Motor neuron (in vitro differentiated cells): ENCODE measurements around the gene ADSS1. TPM values are rescaled to one million over a fixed set of nuclear protein-coding genes. Genes with fewer than 3 reads are reported as not detected.
A peak's percentile ranks its signal among the peaks of the same experiment; 100 is the strongest.

Source experiments
- ATAC-seq, 8 experiments: fragments of 200-7000 bp; cut with Tn5 transposase; replicated peaks in 6 of 8; 2 replicates each; pipeline ENCODE4 v1.8.0; 2021; ENCODE audit warnings: mild to moderate bottlenecking in 8 of 8, moderate library complexity in 8 of 8
- H3K27ac ChIP-seq, 2 donors: fragments of 250-450 bp; sonication (Bioruptor Pico); 2 replicates each; pipeline ENCODE4 v1.9.0; 2021; ENCODE audit warnings: antibody characterized with exemption in 2 of 2, mild to moderate bottlenecking in 2 of 2, moderate library complexity in 1 of 2
- H3K4me1 ChIP-seq, 2 donors: fragments of 250-450 bp; sonication (Bioruptor Pico); replicated peaks in 1 of 2; 2 replicates each; pipeline ENCODE4 v1.6.1; 2021; ENCODE audit warnings: antibody characterized with exemption in 2 of 2, mild to moderate bottlenecking in 2 of 2, moderate library complexity in 1 of 2
- H3K4me3 ChIP-seq, 5 donors: fragments of 250-450 bp; sonication (Bioruptor Pico); 2 replicates each; pipeline ENCODE4 v1.9.0; 2021; ENCODE audit warnings: antibody characterized with exemption in 5 of 5, mild to moderate bottlenecking in 5 of 5, moderate library complexity in 4 of 5
- WGBS, 10 experiments: fragments of 450-650 bp; shearing (Covaris generic); methylation state at CpG; one replicate each; pipeline ENCODE4 v1.0.0; 2022; 5-methylcytosine and 5-hydroxymethylcytosine counted together
- in situ Hi-C, 9 experiments: fragments of 400-800 bp; cut with MboI; loops; one replicate each; pipeline ENCODE4 v1.15.0; 2021; ENCODE audit warnings: low sequenced_read_pairs in 9 of 9, low pct_unique_long_range_greater_than_20kb in 2 of 9; ENCODE audit not compliant: unreplicated experiment in 9 of 9
- total RNA-seq, 8 experiments: library from RNA; unstranded; fragments of 300-600 nt; gene quantifications; 2 replicates each; pipeline versions ENCODE4 v1.2.3 to v1.2.4, GENCODE V29; 2022

Gene ADSS1
- total RNA-seq, 8 experiments from 2014 or later, result 2.0 to 13.3 (median 3.1) TPM

DNA sequence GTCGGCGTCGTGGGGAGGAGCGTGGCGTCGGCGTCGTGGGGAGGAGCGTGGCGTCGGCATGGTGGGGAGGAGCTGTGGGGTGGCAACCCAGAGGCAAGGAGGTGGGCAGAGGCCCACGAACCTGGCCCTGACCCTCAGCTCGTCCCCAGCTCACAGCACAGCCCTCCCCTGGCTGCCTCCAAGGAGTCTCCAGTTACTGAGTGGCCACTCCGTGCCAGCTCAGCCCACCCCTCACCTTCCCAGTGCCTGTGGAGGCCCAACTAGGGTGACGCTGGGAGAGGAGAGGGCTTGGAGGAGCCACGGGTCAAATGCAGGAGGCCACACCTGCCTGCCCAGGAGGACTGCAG lies 5.8 kb downstream of the ADSS1 start:
- in situ Hi-C loops, result no loop called here
- H3K4me3 ChIP-seq, result no peak overlapping the region
- 90% methylated on average over 2 of the region's 16 CpGs; no CpG with 5 or more reads in 9 of the 10 experiments for WGBS, 10 experiments
- no peak overlapping the region for H3K27ac ChIP-seq
- no peak for ATAC-seq
- peaks cover 0 to 9% of the 10 kb centered on the region in 2 donors for H3K4me1 ChIP-seq

DNA sequence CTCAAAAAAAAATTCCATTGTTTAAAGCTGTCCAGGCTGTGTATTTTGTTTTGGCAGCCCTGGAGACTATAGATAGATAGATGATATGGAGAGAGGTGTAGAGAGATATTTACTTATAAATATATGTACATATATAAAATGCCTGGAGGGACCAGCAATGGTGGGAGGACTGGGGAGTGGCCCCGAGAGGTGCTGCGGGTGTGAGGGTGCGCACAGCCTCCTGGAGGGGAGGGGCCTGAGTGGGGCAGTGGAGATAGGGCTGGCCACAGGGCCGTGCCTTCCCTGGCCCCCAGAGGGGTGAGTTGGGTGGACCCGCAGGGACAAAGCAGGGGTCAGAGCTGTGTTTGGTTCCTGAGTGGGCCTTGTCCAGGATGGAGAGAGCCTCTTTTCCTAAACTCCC lies 6.5 kb downstream of the ADSS1 start:
- no CpG with 5 or more reads among the region's 5 CpGs for WGBS, 10 experiments
- in situ Hi-C loops, result no loop called here
- H3K27ac ChIP-seq, result no peak overlapping the region
- H3K4me1 ChIP-seq, result peaks cover 0 to 2% of the 10 kb centered on the region in 2 donors
- ATAC-seq, result peak in 1 of 8 experiments; percentile 68
- H3K4me3 ChIP-seq, result no peak overlapping the region

DNA sequence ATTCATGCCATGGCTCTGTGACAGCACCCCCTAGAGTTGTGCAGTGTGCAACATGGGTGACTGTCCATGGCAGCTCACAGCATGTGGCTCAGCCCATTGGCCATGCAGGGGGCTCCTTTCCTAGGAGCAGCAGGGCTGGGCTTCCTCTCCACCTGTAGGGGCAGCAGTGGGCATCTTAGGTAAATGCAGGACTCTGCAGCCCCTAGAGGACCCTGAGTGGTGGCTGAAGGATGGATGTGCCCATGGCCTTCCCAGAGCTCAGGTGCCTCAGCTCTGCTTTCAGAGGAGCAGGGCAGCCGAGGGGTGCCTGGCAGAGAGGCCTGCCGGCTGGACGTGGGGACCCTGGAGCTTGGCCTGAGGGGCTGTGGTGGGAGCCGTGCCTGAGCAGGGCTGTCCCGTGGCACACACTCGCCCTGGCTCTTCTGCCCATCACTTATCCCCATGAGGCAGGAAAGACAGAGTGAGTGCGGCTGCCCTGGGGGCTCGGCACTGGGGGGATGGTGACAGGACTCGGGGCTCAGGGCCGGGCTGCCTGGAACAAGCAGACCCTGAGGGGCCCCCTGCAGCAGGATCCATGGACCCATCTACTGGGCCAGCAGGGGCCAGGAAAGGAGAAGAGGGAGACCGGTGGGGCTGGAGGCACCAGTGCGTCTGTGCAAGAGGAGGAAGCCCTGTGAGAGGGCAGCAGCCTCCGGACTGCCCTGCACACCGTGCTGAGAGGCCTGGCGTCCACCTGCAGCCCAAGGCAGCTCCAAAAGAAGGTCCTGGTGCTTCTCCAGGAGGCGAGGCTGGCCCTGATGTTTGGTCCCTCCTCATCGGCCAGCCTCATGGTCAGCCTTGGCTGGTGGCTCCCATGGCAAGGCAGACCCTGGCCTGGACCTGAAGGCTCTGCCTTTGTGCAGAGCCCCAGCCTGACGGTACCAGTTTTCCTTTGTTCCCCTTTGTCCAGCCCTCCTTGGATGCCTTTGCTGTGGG lies 7.6 kb downstream of the ADSS1 start:
- WGBS, 10 experiments, result 77 to 92% (median 80%) methylated on average over 2 to 8 of the region's 18 CpGs; no CpG with 5 or more reads in 7 of the 10 experiments

DNA sequence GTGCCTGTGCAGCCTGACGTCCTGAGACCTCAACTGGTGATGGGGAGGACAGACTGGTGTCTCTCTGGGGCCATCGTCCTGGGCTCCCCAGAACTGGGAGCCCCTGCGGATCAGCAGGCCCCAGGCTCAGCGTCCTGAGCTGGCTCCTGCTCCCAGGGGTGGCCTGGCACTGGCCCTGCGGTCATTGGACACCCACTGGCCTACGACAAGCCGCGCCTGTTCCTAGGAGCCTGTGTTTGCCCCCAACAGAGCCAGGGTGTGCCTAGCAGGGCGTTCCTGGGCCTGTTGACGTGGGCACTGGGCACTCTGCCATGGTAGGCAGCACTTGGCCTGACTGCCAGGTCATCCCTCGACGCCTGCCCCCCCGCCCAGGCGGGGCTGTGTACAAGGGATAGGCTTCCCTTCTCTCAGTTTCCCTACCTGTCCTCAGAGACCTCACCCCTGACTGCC lies 8.4 kb downstream of the ADSS1 start:
- ATAC-seq, result no peak
- no peaks in the 10 kb centered on the region for H3K4me1 ChIP-seq
- H3K4me3 ChIP-seq, result no peak overlapping the region
- H3K27ac ChIP-seq, result no peak overlapping the region
- WGBS, 10 experiments, result 60 to 96% (median 73%) methylated on average over 1 to 5 of the region's 14 CpGs; no CpG with 5 or more reads in 7 of the 10 experiments
- in situ Hi-C loops, result no loop called here

More for the DNA sequence above, 7.6 kb downstream of the ADSS1 start:
- Histone ChIP-seq H3K4me1 (no peaks in the 10 kb centered on the region), H3K27ac (no peak overlapping the region), H3K4me3 (no peak overlapping the region)
- peak in 2 of 8 experiments; percentile 21 to 24 for ATAC-seq
- in situ Hi-C loops, result no loop called here

DNA sequence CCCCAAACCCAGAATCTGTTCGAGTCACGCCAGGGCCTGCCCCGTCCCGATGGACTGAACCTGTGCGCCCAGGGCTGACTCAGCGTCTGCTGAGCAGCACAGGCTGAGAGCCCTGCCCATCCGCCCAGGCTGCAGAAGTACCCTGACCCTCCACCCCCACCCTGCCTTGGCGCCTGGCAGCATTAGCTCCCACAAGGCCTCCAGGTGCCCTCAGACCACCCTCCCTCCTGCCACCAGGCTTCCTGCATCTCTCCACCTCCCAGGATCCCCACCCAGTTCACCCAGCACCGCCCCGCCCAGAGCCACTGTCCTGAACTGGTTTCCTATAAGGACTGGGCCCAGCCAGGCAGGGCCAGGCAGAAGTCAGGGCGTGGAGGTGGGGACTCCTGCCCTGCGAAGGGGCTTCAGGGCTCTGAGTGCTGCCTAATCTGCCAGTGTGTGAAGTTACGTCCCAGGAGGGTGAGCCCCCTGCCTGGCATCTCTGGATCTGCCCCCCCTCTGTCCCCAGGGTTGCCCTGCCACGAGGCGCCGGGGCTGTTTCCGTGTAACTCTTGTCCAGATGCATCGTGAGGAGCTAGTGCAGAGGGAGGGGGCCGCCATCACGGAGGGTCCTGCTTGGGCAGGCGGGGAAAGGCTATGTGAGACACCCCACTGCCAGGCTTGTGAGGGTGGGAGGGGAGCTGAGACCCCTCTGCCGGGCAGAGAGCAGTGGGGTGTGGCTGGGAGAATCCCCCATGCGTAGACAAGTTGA lies 9.1 kb downstream of the ADSS1 start:
- Histone ChIP-seq H3K4me1 (no peaks in the 10 kb centered on the region), H3K4me3 (no peak overlapping the region), H3K27ac (no peak overlapping the region)
- peak in 2 of 8 experiments; percentile 4 to 40 for ATAC-seq
- WGBS, 10 experiments, result 82 to 90% methylated on average over 2 of the region's 23 CpGs; no CpG with 5 or more reads in 8 of the 10 experiments
- in situ Hi-C loops, result no loop called here

DNA sequence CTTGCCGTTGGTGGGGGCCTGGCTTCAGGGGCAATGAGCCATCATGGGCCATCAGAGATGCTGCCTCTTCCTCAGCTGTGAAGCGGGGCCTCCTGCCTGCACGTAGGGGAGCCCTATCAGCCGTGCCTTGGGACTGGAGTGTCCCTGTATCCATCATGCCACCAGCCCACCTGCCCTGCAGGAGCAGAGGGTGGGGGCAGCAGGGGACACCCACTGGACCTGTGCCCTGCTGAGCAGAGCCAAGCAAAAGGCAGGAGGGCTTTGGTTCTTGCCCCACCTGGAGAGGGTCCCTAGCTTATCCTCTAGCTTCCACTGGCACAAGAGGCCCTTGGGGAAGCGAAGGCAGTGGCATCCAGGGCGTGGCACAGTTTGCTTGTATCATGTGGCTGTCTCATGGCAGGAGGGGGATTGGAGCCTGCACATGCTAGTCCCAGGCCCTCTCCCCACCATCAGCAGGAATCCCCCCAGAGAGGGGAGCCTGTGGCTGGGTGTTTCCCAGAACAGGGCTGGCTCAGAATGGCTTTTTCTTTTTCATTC lies 10.1 kb downstream of the ADSS1 start:
- no peak overlapping the region for H3K27ac ChIP-seq
- H3K4me3 ChIP-seq, result no peak overlapping the region
- no peaks in the 10 kb centered on the region for H3K4me1 ChIP-seq
- in situ Hi-C loops, result no loop called here
- WGBS, 10 experiments, result 74 to 78% methylated on average over 3 to 5 of the region's 6 CpGs; no CpG with 5 or more reads in 8 of the 10 experiments
- ATAC-seq, result no peak

DNA sequence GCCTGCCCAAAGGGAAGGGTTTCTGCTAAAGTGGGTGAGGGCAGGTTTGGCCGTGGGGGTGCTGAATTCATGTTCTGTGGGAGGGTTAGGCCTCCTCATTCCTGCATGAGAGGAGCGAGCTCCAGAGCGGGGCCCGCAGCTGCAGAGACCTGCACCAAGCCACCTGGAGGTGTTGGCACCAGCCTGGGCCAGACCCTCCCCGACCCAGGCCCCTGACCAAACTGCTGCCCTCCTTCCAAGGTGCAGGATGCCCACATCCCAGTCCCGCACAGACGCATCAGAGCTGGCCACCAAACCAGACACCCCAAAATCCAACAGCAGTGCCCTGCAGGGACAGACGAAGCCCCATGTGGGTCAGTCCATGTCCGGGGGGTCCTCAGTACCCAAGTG lies 10.6 kb downstream of the ADSS1 start:
- ATAC-seq, result no peak
- no peak overlapping the region for H3K4me3 ChIP-seq
- no peaks in the 10 kb centered on the region for H3K4me1 ChIP-seq
- WGBS, 10 experiments, result 62 to 80% methylated on average over 1 to 2 of the region's 9 CpGs; no CpG with 5 or more reads in 8 of the 10 experiments
- in situ Hi-C loops, result no loop called here
- no peak overlapping the region for H3K27ac ChIP-seq

DNA sequence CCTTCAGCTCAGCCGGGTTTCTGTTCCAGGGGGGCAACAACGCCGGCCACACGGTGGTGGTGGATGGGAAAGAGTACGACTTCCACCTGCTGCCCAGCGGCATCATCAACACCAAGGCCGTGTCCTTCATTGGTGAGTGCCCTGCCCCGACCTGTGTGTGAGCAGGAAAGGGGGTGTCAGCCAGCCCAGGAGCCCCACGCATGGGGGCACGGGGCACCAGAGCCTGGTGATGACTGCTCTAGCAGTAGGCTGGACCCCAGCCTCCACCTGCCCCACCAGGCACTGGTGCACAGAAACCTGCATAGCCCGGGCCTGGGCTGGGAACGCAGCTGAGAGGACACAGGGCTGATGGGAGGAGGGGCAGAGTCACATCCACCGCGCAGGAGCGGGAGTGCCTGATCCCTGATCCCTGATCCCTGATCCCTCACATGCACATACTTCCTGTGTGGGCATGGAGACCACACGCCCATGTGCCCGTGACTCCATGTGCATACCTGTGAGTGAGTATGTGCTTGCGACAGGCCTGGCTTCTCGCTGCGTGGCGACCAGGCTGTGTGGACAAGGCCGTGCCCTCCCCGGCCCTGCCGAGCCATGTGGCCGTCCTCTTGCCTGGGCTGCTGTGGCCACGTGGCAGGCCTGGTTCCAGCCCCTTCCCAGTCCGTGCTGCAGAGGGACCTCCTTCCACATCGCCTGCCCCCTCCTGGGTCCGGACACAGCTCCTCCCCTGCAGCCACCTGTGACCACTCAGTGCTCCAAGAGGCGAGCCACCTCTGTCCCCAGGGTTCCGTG lies 11.2 kb downstream of the ADSS1 start:
- ATAC-seq, result peak in 5 of 8 experiments; percentile 9 to 61 (median 51)
- H3K4me1 ChIP-seq, result no peaks in the 10 kb centered on the region
- H3K4me3 ChIP-seq, result no peak overlapping the region
- in situ Hi-C loops, result no loop called here
- WGBS, 10 experiments, result 40 to 100% (median 90%) methylated on average over 1 to 3 of the region's 31 CpGs; no CpG with 5 or more reads in 7 of the 10 experiments
- H3K27ac ChIP-seq, result no peak overlapping the region

DNA sequence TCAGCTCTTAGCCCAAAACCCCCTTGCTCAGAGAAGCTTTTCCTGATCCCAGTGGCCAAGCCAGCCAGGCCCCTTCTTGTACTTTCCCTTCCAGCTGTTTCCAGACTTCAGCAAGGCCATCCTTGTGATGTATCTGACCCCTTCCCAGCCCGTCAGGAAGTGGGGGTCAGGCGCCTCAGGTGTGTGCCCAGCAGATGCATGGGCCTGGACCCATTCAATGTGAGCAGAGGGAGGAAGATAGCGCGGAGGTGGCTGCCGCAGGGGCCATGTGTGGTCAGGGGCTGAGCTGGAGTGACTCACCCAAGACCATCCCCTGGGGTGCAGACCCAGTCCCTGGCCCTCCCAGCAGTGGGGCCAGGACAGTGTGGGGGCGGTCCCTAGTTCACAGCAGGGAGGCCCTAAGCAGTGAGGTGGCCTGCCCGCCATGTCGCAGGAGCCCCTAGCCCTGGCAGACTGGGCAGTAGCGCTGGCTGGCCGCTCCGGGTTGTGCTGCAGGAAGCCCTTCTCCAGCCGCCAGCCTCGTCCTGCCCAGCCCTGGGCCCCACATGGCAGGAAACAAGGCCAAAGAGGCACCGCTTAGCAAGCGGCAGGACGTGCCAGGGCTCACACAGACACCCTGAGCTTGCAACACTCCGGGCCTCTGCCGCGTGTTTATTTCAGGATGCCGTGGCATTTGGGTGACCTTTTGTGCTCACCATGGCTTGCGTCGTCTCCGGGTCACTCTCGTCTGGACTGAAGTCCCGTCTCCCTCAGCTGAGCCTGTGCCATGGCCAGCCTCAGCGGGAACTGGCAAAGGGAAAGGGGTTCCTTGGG lies 12.0 kb downstream of the ADSS1 start:
- 0 to 100% (median 90%) methylated on average over 1 to 12 of the region's 26 CpGs; no CpG with 5 or more reads in 3 of the 10 experiments for WGBS, 10 experiments
- no peak overlapping the region for H3K27ac ChIP-seq
- in situ Hi-C loops, result no loop called here
- peak in 6 of 8 experiments; percentile 20 to 78 (median 32) for ATAC-seq
- H3K4me1 ChIP-seq, result no peaks in the 10 kb centered on the region
- no peak overlapping the region for H3K4me3 ChIP-seq

DNA sequence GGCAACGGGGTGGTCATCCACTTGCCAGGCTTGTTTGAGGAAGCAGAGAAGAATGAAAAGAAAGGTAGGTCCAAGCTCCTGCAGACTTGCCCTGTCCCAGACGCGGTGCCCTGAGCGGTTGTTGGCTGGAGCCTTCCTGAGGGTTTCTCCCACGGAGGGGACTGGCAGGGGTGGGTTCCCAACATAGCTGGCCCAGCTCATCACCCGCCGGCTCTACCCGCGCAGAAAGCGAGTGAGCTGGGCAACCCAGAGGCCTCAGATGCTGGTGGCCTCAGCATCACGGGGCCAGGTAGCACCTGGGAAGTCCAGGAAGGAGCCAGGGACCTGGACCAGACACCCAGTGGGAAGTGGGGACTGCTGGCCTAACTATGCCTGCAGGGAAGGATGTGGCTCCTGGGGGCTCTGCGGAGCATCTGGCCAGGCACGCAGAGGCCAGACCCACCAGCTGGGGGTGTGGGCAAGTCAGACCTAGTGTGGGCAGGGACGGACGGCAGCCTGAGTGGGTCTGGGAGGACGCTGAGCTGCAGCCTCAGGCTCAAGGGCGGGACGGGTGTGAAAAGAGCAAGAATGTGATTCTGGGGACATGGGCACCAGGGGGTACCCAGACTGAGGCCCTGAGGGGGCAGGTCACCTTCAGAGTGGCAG lies 14.5 kb downstream of the ADSS1 start:
- no peak for ATAC-seq
- H3K4me3 ChIP-seq, result no peak overlapping the region
- no peaks in the 10 kb centered on the region for H3K4me1 ChIP-seq
- H3K27ac ChIP-seq, result no peak overlapping the region
- WGBS, 10 experiments, result 40 to 97% (median 74%) methylated on average over 1 to 10 of the region's 18 CpGs; no CpG with 5 or more reads in 5 of the 10 experiments
- in situ Hi-C loops, result no loop called here

DNA sequence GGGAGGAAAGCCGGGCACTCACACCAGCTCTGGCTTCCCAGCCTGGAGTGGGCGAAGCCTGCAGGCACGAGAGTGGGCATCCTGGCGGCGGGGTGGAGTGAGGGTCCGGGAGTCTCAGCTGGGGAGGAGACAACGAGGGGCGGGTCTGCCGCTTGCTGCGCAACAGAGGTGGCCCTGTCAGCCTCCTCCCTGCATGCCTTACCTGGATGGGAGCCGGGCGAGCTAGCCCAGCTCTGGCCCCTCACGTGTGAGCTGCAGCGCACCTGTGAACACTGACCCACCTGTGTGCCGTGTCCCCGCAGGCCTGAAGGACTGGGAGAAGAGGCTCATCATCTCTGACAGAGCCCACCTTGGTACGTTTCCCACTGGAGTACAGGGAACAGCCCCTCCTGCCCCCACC lies 15.0 kb downstream of the ADSS1 start:
- Histone ChIP-seq H3K27ac (no peak overlapping the region), H3K4me1 (no peaks in the 10 kb centered on the region), H3K4me3 (no peak overlapping the region)
- ATAC-seq, result no peak
- 72 to 100% (median 85%) methylated on average over 1 to 4 of the region's 17 CpGs; no CpG with 5 or more reads in 6 of the 10 experiments for WGBS, 10 experiments
- in situ Hi-C loops, result no loop called here
